NAMALWA (cell line): ENCODE measurements around the gene TESMIN.
A peak's percentile ranks its signal among the peaks of the same experiment; 100 is the strongest.

Source experiments
- DNase-seq: peaks from one replicate; pipeline ENCODE4 v3.0.0-alpha.2; 2015; ENCODE audit warnings: low spot score

TESMIN gene

GRCh38 chr11:68751331-68751856 lies at the start of gene TESMIN:
Gene TESMIN, minus strand, starts transcription at chr11:68751520. Its CDS starts 860 bp downstream, at chr11:68750660.
- DNase-seq: peak; percentile 76

DNA sequence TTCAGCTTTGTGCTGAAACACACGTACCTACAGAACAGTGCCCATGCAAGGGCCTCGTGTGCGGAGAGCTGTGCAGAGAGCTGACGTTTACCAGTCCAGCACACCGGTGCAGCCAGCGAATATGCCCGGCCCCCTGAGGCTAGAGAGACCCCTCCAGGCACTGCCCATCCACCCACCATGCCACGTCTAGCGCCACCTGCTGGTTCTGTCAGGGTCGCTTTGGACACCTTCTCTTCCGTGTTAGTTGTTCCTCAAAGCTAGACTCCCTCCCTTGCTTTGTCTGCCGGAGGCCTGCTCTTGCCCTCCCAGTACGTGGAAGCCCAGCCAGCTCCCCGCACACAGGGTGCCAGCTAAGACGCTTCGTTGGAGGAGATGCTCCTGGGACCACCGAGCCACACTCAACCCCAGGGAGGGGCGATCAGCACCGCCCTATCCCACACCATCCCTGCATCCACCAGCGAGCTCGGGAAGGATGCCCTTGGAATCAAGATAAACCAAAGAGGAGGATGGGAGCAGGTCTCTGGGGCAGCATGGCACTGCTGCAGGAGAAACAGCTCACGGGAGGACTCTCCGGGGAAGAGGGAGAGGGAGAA lies 47.0 kb upstream of the TESMIN start:
- peak; percentile 55 for DNase-seq

GRCh38 chr11:68796801-68797200 lies 45.5 kb upstream of the TESMIN start:
- no peak for DNase-seq

GRCh38 chr11:68792400-68792966 lies 41.2 kb upstream of the TESMIN start:
- DNase-seq: no peak

- DNase-seq: no peak
Observed at GRCh38 chr11:68784653-68785052, 33.3 kb upstream of the TESMIN start.

DNA sequence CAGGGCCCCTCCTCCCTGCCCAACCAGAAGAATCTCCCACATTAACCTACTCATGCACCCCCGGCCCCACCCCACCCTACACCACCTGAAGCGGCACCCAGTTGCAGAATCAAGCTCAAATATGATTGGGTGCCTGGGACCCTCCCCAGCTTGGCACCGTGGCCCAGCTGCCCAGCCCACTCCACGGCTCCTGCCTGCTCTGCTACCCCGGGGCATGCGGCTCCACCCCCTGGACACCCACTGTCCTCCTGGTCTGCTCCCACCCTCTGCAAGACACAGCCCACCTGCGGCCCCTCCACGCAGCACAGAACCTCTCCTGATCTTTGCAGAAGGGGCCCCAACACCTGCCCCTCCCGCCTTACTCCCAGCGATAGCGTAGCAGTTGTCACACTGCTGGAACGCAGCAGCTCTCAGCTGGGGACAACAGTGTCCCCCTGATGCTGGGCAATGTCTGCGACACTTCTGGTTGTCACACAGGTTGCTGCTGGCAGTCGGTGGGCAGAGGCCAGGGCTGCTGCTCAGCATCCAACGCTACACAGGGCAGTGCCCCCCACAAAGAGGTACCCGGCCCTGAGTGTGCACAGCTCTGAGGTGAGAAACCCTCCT lies 32.0 kb upstream of the TESMIN start:
- DNase-seq: no peak

DNA sequence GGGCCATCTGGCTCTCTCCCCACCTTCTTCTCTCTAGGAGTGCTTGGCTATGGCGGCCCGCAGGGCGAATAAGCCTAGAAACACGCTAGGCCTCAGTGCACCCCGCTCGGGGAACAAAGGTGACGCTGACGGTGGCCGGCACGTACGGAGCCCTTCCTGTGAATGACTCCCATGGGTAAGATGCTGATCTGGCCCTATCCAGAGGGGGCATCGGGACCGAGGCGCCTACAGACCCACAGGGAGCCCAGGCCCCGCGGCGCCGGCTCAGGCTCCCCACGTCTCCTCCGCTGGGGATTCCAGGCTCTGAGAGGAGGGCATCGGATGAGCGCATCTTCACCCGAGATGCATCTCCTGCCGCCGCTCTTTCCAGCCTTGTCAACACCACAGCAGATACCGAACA lies 31.4 kb upstream of the TESMIN start:
- no peak for DNase-seq

DNA sequence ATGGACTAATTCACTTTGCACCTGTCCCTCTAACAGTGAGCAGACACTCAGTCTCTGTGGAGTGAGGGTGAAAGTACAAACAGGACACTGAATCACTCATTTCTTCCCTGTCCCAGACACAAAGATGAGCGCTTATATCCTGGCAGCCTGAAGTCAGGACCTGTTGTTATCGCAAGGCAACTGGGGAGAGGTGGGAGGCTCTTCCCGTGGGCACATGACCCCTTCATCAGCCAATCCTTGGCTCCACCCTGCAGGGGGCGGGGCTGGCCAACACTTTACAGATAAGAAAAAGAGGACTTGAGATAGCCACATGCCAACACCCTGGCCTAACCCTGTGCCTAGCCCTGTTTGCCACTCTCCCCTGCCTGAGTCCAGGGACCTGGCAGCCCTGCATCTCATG lies 29.5 kb upstream of the TESMIN start:
- DNase-seq: peak; percentile 35

- no peak for DNase-seq
Observed at GRCh38 chr11:68778205-68778604, 26.9 kb upstream of the TESMIN start.

DNA sequence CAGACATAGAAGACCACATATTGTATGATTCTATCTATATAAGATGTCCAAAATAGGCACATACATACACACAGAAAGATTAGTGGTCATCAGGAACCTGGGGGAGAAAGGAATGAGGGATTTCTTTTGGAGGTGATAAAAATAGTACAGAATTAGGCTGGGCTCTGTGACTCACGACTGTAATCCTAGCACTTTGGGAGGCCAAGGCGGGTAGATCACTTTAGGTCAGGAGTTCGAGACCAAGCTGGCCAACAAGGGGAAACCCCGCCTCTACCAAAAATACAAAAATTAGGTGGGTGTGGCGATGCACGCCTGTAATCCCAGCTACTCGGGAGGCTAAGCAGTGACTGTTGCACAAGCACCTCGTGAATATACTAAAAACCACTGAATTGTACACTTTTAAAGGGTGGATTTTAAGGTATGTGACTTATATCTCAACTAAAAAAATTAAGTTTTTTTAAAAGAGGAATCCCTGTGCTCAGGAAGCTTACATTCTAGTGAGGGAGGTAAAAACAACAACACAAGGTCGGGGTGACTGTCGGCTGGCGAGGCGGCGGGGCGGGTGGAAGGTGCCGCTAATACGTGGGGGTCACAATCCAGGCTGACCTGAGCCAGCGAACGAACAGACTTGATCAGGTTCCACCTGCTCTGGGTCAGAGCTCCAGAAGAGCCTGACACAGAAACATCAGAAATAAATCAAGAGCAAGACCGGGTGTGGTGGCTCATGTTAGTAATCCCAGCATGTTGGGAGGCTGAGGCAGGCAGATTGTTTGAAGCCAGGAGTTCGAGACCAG lies 25.3 kb upstream of the TESMIN start:
- no peak for DNase-seq

DNA sequence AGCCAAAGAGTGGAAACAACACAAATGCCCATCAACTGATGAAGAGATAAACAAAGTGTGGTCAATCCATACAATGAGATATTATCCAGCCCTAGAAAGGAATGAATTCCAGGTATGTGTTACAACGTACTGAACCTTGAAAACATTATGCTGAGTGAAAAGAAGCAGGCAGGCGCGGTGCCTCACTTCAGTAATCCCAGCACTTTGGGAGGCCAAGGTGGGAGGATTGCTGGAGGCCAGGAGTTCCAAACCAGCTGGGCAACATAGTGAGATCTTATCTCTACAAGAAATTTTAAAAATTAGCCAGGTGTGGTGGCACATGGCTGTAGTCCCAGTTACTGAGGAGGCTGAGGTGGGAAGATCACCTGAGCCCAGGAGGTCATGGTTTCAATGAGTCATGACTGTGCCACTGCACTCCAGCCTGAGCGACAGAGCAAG lies 24.6 kb upstream of the TESMIN start:
- DNase-seq: no peak

- DNase-seq: no peak
Observed at GRCh38 chr11:68774194-68774585, 22.9 kb upstream of the TESMIN start.

DNA sequence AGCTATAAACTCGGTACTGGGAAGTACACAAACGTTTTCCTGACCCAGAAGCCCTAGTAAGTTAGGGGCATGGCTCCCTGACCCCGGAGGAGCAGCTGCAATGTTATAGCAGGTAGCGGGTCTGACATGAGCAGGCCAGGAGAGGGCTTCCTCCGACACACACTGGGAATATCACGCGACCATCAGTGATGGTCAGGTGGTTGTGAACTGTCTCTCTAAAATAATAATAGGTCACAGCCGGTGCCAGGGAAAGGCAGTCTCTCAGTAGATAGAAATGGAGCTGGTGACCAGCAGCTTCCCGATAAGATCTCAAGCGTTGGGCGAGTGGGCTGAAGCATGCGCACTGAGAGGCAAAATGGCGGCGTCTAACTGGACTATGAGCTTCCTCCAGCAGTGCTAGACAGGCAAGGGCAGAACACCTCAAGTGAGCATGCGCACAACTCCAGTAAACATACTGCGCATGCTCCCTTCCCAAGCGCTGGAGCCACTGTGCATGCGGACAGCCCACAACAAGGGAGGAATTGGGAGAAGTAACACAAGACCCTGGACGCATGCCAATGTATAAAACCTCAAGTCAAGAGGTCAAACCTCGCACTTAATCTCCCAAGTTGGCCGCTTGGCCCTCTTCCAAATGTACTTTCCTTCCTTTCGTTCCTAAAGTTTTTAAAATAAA lies 22.3 kb upstream of the TESMIN start:
- no peak for DNase-seq

DNA sequence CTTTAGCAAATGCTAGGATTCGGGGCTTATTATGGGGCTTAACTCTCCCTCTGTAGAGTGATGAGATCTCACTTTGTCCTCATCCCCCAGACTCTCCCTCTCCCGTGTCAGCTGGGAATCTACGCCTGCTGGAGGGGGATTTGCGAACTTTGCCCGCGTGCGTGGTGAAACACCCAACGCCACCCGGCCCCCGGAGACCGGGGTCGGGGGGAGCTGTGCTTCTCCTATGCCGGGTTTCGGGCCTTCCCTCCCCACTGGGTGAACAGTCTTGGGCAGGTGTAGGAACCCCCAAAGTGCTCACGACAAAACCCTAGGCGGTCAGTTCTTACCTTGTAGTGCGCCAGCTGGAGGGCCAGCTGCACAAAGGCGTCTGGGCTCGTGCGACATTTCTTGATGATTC lies 21.6 kb upstream of the TESMIN start:
- no peak for DNase-seq

DNA sequence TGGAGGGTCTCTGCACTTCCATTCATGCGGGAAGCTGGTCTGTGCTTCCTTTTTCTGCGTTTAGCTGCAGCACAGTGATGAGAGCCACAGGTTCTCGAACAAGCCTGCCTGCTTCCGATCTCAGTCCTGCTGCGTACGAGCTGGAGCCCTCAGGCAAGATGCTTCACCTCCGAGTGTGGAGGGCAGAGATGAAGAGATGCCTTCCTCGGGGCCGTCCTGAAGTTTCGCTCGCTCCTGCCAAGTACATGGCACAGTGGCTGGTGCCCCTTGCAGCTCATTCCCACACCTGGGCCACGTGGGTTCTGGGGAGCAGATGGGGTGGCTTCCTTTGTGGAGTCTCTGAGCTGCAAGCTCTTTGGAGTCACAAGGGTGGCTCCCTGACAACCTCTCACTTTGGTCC lies 19.5 kb upstream of the TESMIN start:
- no peak for DNase-seq

DNA sequence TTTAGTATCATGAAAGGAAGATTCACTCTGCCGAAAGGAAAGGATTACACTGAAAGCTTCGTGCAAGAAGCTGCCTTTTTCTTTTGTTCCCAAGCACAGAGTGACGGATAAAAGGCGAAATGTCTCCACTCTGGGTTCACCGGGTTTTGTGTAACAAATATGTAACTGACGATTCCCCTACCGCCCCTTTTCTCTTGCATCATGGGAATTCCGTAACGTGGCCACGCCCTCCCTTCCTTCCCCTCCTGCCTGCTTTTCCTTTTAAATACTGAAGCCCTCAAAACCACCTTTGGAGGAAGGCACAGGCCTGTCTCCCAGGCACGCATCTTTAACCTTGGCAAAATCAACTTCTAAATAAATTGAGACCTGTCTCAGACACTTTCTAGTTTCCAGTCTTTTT lies 16.4 kb upstream of the TESMIN start:
- DNase-seq: no peak

GRCh38 chr11:68766786-68767185 lies 15.5 kb upstream of the TESMIN start:
- no peak for DNase-seq

DNA sequence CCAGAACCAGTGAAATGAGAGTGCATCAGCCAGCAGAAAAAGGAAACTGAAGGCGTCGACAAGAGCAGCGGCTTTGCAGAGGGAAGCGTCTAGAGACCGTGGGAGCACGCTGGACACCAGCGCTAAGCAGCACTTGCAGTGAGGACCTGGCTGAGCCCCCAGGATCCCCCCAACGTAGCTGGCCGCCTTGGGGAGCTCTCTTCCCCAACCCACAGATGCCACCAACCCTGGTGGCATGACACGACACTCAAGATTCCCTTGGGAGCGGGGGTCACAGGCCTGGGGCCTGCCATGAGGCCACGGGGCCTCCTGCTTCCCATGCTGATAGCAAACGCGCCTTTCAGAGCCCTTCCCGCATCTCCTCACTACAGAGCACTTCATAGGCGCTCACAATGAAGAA lies 13.4 kb upstream of the TESMIN start:
- DNase-seq: no peak

DNA sequence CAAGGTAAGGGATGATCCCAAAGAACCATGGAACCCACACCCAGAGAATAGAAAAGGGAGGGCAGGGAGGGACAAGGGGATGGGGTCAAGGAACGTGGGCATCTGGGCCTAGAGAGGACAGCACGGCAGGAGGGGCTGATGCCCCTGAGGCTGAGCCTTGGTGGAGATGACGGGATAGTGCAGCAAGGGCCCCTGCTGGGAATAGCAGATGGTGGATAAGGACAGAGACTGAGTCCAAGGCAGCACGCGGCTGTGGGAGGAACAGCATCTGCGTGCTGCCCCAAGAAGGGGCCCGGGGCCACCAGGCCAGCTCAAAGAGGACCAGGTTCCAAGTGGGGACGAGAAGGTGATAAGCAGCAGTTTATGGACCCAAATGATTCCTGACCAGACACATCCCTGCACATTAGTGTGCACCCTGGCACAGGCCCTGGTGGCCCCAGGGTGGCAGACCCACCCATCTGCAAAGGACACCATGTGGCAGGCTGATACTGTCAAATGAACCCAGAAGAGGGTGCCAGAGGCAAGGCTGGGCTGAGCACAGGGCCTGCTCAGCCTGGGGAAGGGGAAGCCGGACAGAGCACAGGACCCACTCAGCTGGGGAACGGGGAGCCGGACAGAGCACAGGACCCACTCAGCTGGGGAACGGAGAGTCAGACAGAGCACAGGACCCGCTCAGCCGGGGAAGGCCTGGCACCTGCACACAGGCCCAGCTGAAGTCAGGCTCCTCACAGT lies 12.8 kb upstream of the TESMIN start:
- peak; percentile 16 for DNase-seq

DNA sequence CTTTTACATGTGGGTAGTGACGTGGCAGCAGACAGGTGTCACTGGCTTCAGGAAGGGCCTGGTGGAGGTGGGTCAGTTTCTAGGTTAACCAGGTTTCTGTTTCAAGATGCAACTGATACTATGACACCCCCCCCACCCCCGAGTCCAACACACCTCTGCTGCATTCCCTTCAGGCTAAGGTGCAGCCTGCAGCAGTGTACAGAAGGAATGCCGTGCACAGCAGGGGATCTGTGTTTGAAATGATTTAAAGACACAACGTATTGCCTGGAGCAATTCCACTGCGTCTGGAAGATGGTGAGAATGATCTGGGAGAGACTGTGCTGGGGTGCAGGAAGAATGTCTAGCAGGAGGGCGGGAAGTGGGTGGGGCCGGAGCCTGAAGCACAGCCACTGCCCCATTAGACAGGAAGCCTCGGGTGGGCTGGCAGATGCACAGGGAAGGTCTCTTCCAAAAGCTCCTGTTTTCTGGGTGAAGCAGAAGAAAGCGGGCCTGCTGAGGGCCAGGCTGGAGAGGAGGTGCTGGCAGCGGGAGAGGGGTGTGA lies 11.9 kb upstream of the TESMIN start:
- DNase-seq: no peak

DNA sequence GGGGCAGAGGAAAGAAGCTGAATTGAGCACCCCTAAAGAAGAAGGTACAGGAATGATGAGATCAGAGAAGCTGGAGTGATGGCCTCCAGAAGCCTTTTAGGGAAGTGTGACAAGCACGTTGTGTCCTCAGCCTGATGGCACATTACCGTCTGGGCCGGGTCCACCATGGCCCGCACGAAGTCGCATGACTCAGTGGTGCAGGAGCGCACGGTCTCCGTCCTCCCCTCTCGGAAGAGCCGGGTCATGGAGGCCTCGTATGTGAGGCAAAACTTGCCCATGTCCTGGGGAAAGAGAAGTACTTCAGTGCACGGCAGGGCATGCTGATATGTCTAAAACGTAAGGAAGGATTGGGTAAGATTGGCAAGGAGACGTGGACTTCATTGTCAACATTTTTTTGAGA lies 11.2 kb upstream of the TESMIN start:
- no peak for DNase-seq
